Nephron progenitor cell (in vitro differentiated cells): Measurements from ENCODE around the gene RASGEF1C.

Experiments used
- DNase-seq: peaks from one replicate; pipeline ENCODE4 v3.0.0; 2021
- H3K27ac Mint-ChIP-seq: 2 replicates; pipeline ENCODE4 v1.8.0; 2021; ENCODE audit warnings: mild to moderate bottlenecking, moderate library complexity, mixed read lengths
- H3K27me3 Mint-ChIP-seq: 2 replicates; pipeline ENCODE4 v1.8.0; 2021; ENCODE audit warnings: mild to moderate bottlenecking, low read depth, mixed read lengths; ENCODE audit not compliant: poor library complexity
- H3K36me3 Mint-ChIP-seq: 2 replicates; pipeline ENCODE4 v1.8.0; 2021; ENCODE audit warnings: low read depth, mixed read lengths
- H3K4me1 Mint-ChIP-seq: 2 replicates; pipeline ENCODE4 v1.8.0; 2021; ENCODE audit warnings: mixed read lengths
- H3K4me3 Mint-ChIP-seq: 2 replicates; pipeline ENCODE4 v1.8.0; 2021; ENCODE audit warnings: mild to moderate bottlenecking, moderate library complexity, mixed read lengths
- H3K9me3 Mint-ChIP-seq: 2 replicates; pipeline ENCODE4 v1.8.0; 2021; ENCODE audit warnings: mild to moderate bottlenecking, moderate library complexity, mixed read lengths
- TF ChIP-seq, protein P1 (sequence below): fragments of 200-600 bp; sonication (generic); IDR thresholded peaks from 2 replicates; pipeline ENCODE4 v1.5.0; 2021; ENCODE audit warnings: antibody characterized with exemption

The RASGEF1C gene

DNA sequence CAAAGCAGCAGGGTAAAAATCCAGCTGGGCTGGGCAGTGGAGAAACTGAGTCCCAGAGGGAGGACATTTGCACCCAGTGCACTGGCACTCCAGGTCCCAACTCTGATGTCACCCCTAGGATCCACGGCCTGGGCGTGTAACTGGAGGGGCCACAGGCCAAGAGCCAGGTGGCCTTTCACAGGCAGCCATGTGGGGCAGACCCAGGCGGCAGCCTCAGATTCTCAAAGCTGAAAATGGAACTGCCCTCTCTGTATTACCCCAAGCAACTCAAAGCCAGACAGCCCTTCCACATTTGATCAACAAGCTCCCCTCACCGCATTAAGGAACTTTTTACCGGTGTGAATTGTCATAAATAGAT lies 46.7 kb downstream of the RASGEF1C start:
- no peak for DNase-seq

DNA sequence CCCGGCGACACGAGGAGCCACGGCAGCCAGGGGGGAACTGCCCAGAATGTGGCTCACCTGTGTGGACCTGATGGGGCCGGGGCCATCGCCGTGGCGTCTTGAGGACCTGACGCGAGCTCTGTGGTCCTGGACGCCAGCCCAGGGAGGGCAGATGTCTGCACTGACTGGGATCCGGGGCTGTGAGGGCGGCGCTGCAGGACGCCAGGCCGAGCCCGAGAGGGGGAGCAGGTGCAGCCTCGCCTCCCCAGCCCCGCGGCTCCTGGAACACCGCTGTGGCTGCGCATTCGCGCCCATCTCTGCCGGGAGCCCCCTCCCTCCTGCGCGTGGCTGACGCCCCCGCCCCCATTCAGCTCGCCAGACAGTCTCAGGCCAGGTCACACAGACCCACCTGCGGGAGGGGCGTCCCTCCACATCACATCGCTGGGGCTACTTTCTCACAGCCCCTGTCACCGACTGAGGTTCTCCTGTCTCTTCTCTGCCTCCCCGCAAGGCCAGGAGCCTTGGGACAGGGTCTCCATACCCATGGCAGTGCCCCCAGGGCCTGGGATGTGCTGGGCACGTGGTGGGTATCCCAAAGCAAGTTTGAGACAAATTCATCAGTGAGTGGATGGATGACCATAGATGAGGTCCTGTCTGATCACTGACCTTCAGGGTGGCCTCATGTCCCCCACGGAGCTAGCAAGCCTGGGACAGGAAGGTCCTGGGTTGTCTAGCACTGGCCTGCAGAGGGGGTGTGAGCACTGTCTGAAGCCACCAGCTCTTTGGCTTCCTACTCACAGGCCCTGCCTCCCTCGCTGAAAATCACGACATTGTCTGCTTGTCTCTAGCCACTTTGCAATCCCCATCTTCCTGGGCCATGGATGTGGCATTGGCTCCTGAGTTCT lies 47.3 kb downstream of the RASGEF1C start:
- Mint-ChIP-seq H3K27me3 (peaks cover 15% of the 10 kb centered on the region), H3K9me3 (peaks cover 40% of the 10 kb centered on the region), H3K4me3 (no peak overlapping the region), H3K27ac (peak overlapping the region; percentile 54), H3K4me1 (peaks cover 19% of the 10 kb centered on the region), H3K36me3 (peaks cover 9% of the 10 kb centered on the region)
- DNase-seq = no peak
- TF ChIP-seq, protein P1, sequence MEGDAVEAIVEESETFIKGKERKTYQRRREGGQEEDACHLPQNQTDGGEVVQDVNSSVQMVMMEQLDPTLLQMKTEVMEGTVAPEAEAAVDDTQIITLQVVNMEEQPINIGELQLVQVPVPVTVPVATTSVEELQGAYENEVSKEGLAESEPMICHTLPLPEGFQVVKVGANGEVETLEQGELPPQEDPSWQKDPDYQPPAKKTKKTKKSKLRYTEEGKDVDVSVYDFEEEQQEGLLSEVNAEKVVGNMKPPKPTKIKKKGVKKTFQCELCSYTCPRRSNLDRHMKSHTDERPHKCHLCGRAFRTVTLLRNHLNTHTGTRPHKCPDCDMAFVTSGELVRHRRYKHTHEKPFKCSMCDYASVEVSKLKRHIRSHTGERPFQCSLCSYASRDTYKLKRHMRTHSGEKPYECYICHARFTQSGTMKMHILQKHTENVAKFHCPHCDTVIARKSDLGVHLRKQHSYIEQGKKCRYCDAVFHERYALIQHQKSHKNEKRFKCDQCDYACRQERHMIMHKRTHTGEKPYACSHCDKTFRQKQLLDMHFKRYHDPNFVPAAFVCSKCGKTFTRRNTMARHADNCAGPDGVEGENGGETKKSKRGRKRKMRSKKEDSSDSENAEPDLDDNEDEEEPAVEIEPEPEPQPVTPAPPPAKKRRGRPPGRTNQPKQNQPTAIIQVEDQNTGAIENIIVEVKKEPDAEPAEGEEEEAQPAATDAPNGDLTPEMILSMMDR = no peak

More for the DNA sequence above, 46.7 kb downstream of the RASGEF1C start:
- no peak overlapping the region for H3K27ac Mint-ChIP-seq
- no peak overlapping the region for H3K4me3 Mint-ChIP-seq
- peaks cover 19% of the 10 kb centered on the region for H3K4me1 Mint-ChIP-seq
- TF ChIP-seq, protein P1 = no peak
- H3K27me3 Mint-ChIP-seq = peaks cover 12% of the 10 kb centered on the region
- H3K9me3 Mint-ChIP-seq = peaks cover 35% of the 10 kb centered on the region
- peaks cover 9% of the 10 kb centered on the region for H3K36me3 Mint-ChIP-seq

DNA sequence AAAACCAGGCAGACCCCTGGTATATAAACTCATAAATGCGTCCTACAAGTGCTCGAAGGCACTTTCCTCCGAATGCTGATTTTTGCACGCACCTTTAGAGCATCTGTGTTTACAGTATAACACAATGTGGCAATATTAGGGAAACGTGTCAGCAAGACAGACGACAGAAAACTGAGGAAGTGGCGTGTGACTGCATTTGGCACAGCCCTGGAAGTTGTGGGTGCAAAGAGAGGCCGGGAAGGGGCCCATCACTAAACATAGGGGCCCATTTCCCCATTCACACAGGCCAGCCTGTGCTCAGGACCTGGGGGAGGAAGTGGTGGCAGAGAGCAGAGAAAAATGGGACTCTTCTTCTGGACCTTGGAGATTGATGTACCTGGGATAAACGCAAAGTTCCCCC lies 48.2 kb downstream of the RASGEF1C start:
- no peak for DNase-seq
- Mint-ChIP-seq H3K4me1 (peaks cover 21% of the 10 kb centered on the region), H3K9me3 (peaks cover 41% of the 10 kb centered on the region), H3K27me3 (peaks cover 12% of the 10 kb centered on the region), H3K36me3 (peaks cover 9% of the 10 kb centered on the region), H3K27ac (no peak overlapping the region), H3K4me3 (no peak overlapping the region)
- TF ChIP-seq, protein P1 = no peak

DNA sequence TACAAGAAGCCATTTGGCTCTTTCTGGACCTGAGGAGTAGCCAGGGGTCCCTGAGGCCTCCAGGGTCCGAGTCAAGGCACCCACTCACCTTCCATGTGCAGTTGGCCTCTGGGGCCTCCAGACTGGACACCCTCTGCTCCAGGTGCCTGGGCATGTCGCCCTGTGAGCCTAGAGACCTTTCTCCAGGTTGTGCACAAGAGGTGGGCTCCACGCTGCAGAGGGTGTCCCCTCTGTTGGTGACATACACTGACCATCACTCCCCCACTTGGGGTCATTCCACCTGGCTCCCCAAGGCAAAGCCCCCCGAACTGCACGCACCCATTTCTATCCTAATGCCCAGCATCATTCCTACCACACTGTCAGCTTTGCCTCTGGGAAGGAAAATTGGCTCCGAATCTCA lies 48.8 kb downstream of the RASGEF1C start:
- Mint-ChIP-seq H3K27ac (peak overlapping the region; percentile 5), H3K27me3 (peaks cover 12% of the 10 kb centered on the region), H3K9me3 (peaks cover 41% of the 10 kb centered on the region), H3K36me3 (peaks cover 9% of the 10 kb centered on the region), H3K4me3 (no peak overlapping the region), H3K4me1 (peaks cover 25% of the 10 kb centered on the region)
- no peak for DNase-seq
- TF ChIP-seq, protein P1 = no peak

DNA sequence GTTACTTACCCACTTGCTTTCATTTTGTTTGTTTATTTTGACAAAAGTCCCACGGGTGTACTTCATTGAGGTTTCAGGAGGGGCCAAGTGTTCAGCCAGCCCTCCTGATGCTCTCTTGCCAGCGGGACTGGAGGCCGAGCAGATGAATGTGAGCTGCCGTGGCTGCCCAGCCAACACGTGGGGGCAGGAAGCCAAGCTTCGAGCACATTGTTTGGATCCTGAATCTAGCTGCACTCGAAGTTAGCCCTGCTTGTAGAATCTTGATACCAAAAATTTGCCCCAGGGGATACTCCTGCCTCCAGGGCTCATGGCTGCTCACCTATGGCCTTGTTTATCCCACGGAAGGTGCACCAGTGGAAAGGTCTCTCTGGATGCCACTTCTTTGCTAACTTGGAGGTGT lies 49.3 kb downstream of the RASGEF1C start:
- H3K27ac Mint-ChIP-seq = peak overlapping the region; percentile 18
- TF ChIP-seq, protein P1 = no peak
- H3K27me3 Mint-ChIP-seq = peaks cover 12% of the 10 kb centered on the region
- H3K36me3 Mint-ChIP-seq = peaks cover 9% of the 10 kb centered on the region
- H3K4me3 Mint-ChIP-seq = no peak overlapping the region
- H3K4me1 Mint-ChIP-seq = peaks cover 25% of the 10 kb centered on the region
- DNase-seq = no peak
- H3K9me3 Mint-ChIP-seq = peaks cover 38% of the 10 kb centered on the region

DNA sequence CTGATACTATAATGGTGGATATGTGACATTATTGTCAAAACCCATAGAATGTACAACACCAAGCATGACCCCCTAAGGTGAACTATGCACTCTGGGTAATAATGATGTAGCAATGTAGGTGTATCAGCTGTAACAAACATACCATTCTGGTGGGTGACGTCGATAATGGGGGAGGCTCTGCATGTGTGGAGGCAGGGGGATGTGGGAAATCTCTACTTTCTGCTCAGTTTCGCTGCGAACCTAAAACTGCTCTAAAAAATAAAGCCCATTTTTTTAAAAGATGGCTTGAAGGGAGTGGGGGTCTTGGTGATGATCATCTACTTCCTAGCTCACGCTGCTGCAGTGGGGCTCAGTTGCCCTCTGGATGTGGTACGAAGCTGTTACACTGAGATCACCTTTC lies 51.1 kb downstream of the RASGEF1C start:
- TF ChIP-seq, protein P1 = no peak
- peaks cover 36% of the 10 kb centered on the region for H3K9me3 Mint-ChIP-seq

More for the DNA sequence above, 51.1 kb downstream of the RASGEF1C start:
- no peak for DNase-seq
- Mint-ChIP-seq H3K4me3 (no peak overlapping the region), H3K36me3 (peaks cover 9% of the 10 kb centered on the region), H3K27ac (no peak overlapping the region), H3K4me1 (peaks cover 25% of the 10 kb centered on the region), H3K27me3 (peaks cover 12% of the 10 kb centered on the region)
